ENCODE measurements around the gene TUBB4B. TPM values are rescaled to one million over a fixed set of nuclear protein-coding genes. Genes with fewer than 3 reads are reported as not detected.

TUBB4B gene
- total RNA-seq, 6 experiments from 2014 or later, result 88.4 to 274 (median 124) TPM

- ATAC-seq (peak; percentile 10 to 58 (median 44)), DNase-seq (peak; percentile 69 to 85 (median 83))
- Histone ChIP-seq H3K27ac (peak overlapping the region in 1 of 3 donors; percentile 32), H3K4me1 (peaks cover 0 to 17% (median 5%) of the 10 kb centered on the region in 4 donors), H3K36me3 (no peaks in the 10 kb centered on the region), H3K27me3 (no peaks in the 10 kb centered on the region), H3K9me3 (no peaks in the 10 kb centered on the region), H3K4me3 (peak overlapping the region in 2 of 3 donors; percentile 26 to 76)
- no CpG with 5 or more reads among the region's 61 CpGs for WGBS (ENCODE audit: insufficient coverage, low coverage, low lambda C conversion rate, missing lambda C conversion rate)
- intact Hi-C loops (cut with DNase I), result no loop called here
- TF ChIP-seq CTCF (IDR thresholded peaks at IDR 0.05) (no peak), POLR2A (IDR thresholded peaks at IDR 0.05) (no peak)
These were observed 19.5 kb upstream of the TUBB4B start for GRCh38 chr9:137221506-137222111.

GRCh38 chr9:137222190-137223077 lies 18.7 kb upstream of the TUBB4B start, which contains the start of gene RNF208:
TSS of gene RNF208 (minus strand) at chr9:137222240. CDS start at chr9:137221212, 1,028 bp downstream.
- Histone ChIP-seq H3K4me1 (peaks cover 0 to 17% (median 5%) of the 10 kb centered on the region in 4 donors), H3K9me3 (no peaks in the 10 kb centered on the region), H3K27ac (peak within 1 kb of the TSS; percentile 54 to 72 (median 65)), H3K4me3 (peak within 1 kb of the TSS; percentile 76 to 87 (median 85)), H3K36me3 (no peaks in the 10 kb centered on the region), H3K27me3 (no peaks in the 10 kb centered on the region)
- intact Hi-C loops (cut with DNase I), result no loop called here
- WGBS (ENCODE audit: insufficient coverage, low coverage, low lambda C conversion rate, missing lambda C conversion rate), result 7% methylated on average over 15 of the region's 88 CpGs
- DNase-seq (no peak), ATAC-seq (peak; percentile 1 to 7 (median 3))
- TF ChIP-seq CTCF (IDR thresholded peaks at IDR 0.05) (no peak), POLR2A (IDR thresholded peaks at IDR 0.05) (no peak)

GRCh38 chr9:137223078-137223970 lies 17.8 kb upstream of the TUBB4B start:
- peaks cover 0 to 17% (median 5%) of the 10 kb centered on the region in 4 donors for H3K4me1 ChIP-seq
- peak overlapping the region; percentile 65 to 80 (median 72) for H3K27ac ChIP-seq
- TF ChIP-seq CTCF (IDR thresholded peaks at IDR 0.05), result no peak
- peak; percentile 50 for TF ChIP-seq POLR2A (IDR thresholded peaks at IDR 0.05)
- H3K27me3 ChIP-seq, result no peaks in the 10 kb centered on the region
- WGBS (ENCODE audit: insufficient coverage, low coverage, low lambda C conversion rate, missing lambda C conversion rate), result 0% methylated on average over 13 of the region's 63 CpGs
- H3K36me3 ChIP-seq, result no peaks in the 10 kb centered on the region
- peak overlapping the region; percentile 76 to 87 (median 85) for H3K4me3 ChIP-seq
- intact Hi-C loops (cut with DNase I), result no loop called here
- ATAC-seq (peak; percentile 90 to 92 (median 90)), DNase-seq (peak; percentile 97 to 98 (median 98))
- no peaks in the 10 kb centered on the region for H3K9me3 ChIP-seq
